Embryonic facial prominence (tissue), 1 donor: Measurements from ENCODE around the gene ATF6.
A peak's percentile ranks its signal among the peaks of the same experiment; 100 is the strongest.
"Not testable (repeated sequence)": the region's sequence is repeated elsewhere in the genome, so short reads cannot be mapped to it uniquely, and the experiment has no call there.

Experiments
- DNase-seq: peaks from one replicate; pipeline ENCODE4 v3.0.0-alpha.2; 2016; ENCODE audit errors: extremely low spot score

Gene ATF6

DNA sequence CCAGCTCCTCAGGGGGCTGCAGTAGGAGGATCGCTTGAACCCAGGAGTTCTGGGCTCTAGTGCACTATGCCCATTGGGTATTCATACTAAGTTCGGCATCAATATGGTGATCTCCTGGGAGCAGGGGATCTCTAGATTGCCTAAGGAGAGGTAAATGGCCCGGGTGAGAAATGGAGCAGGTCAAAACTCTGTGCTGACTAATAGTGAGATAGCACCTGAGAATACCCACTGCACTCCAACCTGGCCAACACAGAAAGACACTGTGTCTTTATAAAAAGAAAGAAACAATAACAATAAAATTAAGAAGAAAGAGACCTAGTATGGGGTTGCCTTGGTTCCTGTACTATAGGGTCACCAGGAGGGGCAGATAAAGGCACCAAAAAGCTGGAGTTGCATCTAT lies 30.3 kb upstream of the ATF6 start:
- no peak for DNase-seq

DNA sequence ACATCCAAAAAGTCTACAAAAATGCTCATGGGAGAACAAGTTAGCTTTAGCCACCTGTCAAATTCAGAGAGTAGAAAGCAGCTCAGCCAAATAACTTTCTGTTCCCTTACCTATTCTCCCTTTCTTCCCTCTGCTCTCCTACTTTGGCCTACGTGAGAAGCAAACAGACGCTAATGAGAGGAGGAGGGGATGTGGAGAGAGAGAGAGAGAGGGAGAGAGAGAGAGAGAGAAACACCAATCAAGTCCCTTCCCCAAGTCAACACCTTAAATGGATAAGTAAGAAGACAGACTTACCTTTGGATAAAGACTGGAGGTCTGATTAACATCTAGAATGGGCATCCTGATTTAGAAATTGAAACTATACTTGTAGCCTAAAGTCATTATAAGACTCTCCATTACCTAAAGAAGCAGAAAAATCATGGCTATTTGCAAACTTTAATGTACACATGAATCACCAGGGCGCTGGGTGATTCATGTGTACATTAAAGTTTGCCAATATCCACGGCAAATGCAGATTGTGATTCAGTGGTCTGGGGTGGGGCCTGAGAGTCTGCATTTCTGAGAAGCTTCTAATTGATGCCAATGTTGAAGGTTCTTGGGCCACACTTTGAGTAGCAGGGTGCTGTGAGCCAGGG lies 29.7 kb upstream of the ATF6 start:
- no peak for DNase-seq

- no peak for DNase-seq
Observed at GRCh38 chr1:161737625-161738024, 28.5 kb upstream of the ATF6 start.

DNA sequence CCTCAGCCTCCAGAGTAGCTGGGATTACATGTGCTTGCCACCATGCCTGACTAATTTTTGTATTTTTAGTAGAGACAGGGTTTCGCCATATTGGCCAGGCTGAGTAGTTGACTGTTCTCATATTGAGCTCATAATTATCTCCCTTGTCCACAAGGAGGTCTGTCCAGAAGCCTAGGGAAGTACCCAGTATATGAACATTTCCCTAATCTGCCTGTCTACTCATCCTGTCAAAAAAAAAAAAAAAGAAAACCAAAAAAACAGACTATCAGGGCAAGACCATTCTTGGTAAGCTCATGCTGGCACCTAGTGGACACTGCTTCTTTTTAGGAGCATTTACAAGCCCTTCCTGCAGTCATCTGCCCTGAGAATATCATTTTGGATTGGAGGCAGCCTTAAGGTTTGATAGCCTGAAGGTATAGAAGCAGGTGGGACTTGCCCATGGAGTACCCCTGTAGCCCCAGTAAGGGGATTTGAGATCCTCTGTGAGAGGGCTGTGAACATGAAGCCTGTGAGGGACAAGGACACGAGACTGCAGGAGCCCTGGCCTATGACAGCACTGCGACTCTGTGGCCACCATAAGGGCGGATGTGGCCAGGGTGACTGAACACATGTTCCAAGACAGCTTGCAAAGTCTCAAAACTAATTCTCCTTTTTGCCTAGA lies 27.4 kb upstream of the ATF6 start:
- DNase-seq: no peak

- DNase-seq: no peak
Observed at GRCh38 chr1:161739865-161740566, 26.1 kb upstream of the ATF6 start.

GRCh38 chr1:161740921-161741320 lies 25.2 kb upstream of the ATF6 start:
- no peak for DNase-seq

DNA sequence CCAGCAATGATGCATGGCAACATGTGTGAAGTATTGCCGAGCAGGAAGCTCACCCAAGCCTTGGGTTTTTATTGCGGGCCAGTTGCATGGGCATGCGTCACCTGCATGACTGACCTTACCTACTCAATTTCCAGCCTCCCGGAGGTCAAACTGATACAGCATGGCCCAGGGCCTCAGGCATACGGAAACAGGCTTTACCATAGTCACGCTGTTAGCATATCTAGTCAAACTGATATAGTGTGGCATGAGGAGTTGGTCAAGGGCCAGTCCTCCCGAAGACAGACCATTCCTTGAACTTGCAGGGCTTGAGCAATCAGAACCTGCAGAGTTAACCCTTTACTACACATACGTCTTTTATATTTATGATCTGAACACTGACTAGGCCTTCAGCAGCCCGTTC lies 22.9 kb upstream of the ATF6 start:
- DNase-seq: no peak

- DNase-seq: no peak
Observed at GRCh38 chr1:161747801-161748200, 18.3 kb upstream of the ATF6 start.

GRCh38 chr1:161749509-161750407 lies 16.4 kb upstream of the ATF6 start, which contains the start of gene DUSP12:
Gene DUSP12, plus strand, starts transcription at chr1:161749786. Its CDS starts 16 bp downstream, at chr1:161749802.
- peak; percentile 90 for DNase-seq

GRCh38 chr1:161763522-161764098 lies 2.5 kb upstream of the ATF6 start:
- no peak for DNase-seq

DNA sequence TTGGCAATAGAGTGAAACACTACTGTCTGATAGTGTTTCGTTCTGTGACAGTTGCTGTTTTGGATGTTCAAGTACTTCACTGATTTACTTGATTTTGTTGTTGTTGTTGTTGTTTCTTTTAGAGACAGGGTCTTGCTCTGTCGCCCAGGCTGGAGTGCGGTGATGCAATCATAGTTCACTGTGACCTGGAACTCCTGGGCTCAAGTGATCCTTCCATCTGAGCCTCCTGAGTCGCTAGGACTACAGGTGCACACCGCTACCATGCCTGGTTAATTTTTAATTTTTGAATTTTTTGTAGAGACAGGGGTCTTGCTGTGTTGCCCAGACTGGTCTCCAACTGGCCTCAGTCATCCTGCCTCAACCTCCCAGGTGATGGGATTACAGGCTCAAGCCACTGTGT lies 2.3 kb downstream of the ATF6 start:
- no peak for DNase-seq

- no peak for DNase-seq
Observed at GRCh38 chr1:161768986-161769672, 3.0 kb downstream of the ATF6 start.

DNA sequence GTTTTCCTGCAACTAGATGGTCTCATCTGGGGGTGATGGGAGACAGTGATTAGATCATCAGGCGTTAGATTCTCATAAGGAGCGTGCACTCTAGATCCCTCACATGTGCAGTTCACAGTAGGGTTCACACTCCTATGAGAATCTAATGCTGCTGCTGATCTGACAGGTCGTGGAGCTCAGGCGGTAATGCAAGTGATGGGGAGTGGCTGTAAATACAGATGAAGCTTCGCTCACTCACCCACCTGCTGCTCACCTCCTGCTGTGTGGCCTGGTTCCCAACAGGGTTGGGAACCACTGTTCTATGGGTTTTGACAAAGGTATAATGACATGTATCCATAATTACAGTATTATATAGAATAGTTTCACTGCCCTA lies 3.5 kb downstream of the ATF6 start:
- not testable (repeated sequence) for DNase-seq

DNA sequence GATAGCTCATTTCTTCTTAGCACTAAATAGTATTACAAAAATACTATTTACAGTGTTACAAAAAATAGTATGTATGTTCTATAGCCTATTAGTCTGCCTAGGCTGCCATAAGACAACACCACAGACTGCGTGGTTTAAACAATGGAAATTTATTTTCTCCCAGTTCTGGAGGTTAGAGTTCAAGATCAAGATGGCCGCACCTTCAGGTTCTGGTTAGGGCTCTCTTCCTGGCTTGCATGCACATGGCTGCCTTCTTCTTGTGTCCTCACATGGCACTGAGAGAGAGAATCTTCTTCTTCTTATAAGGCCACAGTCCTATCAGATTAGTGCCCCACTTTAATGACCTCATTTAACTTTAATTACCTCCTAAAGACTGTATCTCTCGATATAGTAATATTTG lies 4.1 kb downstream of the ATF6 start:
- DNase-seq: no peak

DNA sequence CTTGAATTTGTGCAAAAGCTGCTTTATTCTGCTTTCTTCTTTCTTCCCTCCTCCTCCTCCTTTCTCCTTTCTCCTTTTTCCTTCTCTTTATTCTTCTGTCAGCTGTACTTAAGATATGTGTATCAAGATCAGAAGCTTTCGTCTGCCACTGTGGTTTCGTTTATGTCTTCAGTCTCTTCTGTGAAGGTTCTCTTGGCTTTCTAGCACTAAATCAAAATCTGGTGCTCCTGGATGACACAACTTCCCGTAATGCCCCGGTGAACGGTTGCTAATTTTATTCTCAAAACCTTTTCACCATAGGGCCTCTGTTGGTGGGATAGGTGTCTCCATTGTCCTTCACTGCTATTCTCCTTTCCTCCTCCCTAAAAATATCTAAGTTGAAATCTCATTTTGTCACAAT lies 5.0 kb downstream of the ATF6 start:
- DNase-seq: no peak

- DNase-seq: no peak
Observed at GRCh38 chr1:161771973-161772372, 5.9 kb downstream of the ATF6 start.

- no peak for DNase-seq
Observed at GRCh38 chr1:161772397-161772796, 6.3 kb downstream of the ATF6 start.

DNA sequence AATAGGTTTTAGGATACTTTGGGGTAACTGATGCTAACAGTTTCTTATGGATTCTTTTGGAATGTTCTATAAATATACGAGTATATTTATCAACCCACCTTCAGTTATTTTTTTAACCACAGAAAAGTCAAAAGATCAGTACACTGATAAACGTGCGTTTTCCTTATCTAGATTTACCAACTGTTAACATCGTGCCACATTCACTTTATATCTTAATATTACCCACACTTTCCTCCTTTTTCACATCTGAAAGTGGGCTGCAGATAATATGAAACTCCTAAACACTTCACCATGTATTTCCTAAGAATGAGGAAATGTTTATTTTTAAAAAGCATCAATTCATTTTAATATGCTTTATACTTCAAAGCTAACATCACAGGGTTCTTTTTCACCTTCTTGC lies 7.7 kb downstream of the ATF6 start:
- DNase-seq: no peak

GRCh38 chr1:161777261-161777660 lies 11.1 kb downstream of the ATF6 start:
- DNase-seq: no peak

DNA sequence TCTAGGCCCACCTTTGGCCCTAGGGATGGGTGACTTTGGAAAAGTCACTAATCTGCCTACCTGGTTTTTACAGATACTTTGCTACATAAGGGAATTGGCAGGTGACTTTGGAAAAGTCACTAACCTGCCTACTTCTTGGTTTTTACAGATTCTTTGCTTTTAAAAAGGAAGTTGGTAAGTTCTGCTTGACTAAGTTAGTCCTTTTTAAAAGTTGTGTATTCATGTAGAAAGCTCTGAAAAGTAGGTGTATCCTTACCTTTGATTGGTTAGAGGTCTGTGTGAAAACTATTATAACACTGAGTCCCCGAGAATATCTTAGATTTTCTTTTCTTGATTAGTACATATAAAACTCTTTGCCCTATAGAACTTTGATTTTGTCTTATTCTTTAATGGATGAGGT lies 12.4 kb downstream of the ATF6 start:
- DNase-seq: no peak

DNA sequence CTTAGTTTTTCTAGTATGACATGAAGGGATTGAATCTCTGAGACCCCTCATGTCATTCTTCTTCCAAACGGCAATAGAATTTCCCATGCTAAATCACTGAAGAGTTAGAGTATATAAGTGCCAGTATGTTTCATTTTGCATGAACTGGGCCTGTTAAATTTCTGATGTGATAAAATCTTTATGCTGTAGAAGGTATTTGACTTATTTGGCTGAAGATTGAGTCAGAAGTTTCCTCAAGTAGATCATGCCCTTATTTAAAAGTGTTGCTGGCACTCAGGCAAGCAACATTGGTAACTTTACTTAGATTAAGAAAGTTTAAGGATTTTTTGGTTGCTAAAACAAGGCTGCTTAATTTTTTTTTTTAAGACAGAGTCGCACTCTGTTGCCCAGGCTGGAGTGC lies 13.3 kb downstream of the ATF6 start:
- DNase-seq: no peak
